ENCODE results near the gene DAGLB. TPM values are rescaled to one million over a fixed set of nuclear protein-coding genes. Genes with fewer than 3 reads are reported as not detected.

Gene DAGLB
- total and polyA plus RNA-seq, 2 of the 8 experiments (the other 6 are each of a cell fraction or from before 2014, with no cell fraction given): 27.0 to 39.6 TPM

GRCh38 chr7:6442114-6442513, 5.6 kb downstream of the DAGLB start (continued):
- no peak for TF ChIP-seq JUND (IDR thresholded peaks at IDR 0.05; ENCODE audit: low read length)
- no peak for TF ChIP-seq POLR2A (IDR thresholded peaks at IDR 0.05; ENCODE audit: control extremely low read depth in 1 of 2, low read depth in 2 of 2, low read length in 2 of 2)
- no peak for TF ChIP-seq TEAD4 (IDR thresholded peaks at IDR 0.05; ENCODE audit: low read depth, low read length)
- no peak for TF ChIP-seq CBX5 (IDR thresholded peaks at IDR 0.05; ENCODE audit: low read depth, low read length)
- no peak for TF ChIP-seq CREB1 (IDR thresholded peaks at IDR 0.05)
